Measurements from ENCODE around the gene LMX1A. TPM values are rescaled to one million over a fixed set of nuclear protein-coding genes. Genes with fewer than 3 reads are reported as not detected.

LMX1A gene
- total RNA-seq, 1 experiment from 2014 or later = not detected

- no peaks in the 10 kb centered on the region for H3K4me1 ChIP-seq (ENCODE audit: control insufficient read depth, insufficient read depth, low read length)
- no peak for ATAC-seq
- no peak for DNase-seq (ENCODE audit: low read depth, low spot score)
- CTCF ChIA-PET = no interaction called here
- H3K27ac ChIP-seq (ENCODE audit: low read length) = no peak overlapping the region
- POLR2A ChIA-PET = no interaction called here
- no TSS peak for BruUV-seq (replicated peaks)
- TF ChIP-seq TCF7L2 (IDR thresholded peaks at IDR 0.05; ENCODE audit: low read depth, low read length) (no peak), POLR2AphosphoS5 (IDR thresholded peaks at IDR 0.05; ENCODE audit: low read depth, low read length) (no peak), REST (IDR thresholded peaks at IDR 0.05; ENCODE audit: insufficient read depth in 1 of 2, low read depth in 2 of 2, low read length in 1 of 2) (no peak)
- H3K36me3 ChIP-seq (ENCODE audit: control insufficient read depth, insufficient read depth, low read length) = no peaks in the 10 kb centered on the region
- in situ Hi-C loops (cut with HindIII; ENCODE audit: low pct_unique_long_range_greater_than_20kb, low sequenced_read_pairs) (no loop called here), intact Hi-C loops (cut with micrococcal nuclease; ENCODE audit: unreplicated experiment) (no loop called here)
- no peak overlapping the region for H3K4me3 ChIP-seq (ENCODE audit: low read depth in 2 of 2, low read length in 2 of 2)
- no peaks in the 10 kb centered on the region for H3K27me3 ChIP-seq (ENCODE audit: control insufficient read depth, insufficient read depth, low read length)
- no peaks in the 10 kb centered on the region for H3K9me3 ChIP-seq (ENCODE audit: control insufficient read depth, insufficient read depth, low read depth, low read length)
Measured at GRCh38 chr1:165169028-165169427, 187.5 kb downstream of the LMX1A start.

DNA sequence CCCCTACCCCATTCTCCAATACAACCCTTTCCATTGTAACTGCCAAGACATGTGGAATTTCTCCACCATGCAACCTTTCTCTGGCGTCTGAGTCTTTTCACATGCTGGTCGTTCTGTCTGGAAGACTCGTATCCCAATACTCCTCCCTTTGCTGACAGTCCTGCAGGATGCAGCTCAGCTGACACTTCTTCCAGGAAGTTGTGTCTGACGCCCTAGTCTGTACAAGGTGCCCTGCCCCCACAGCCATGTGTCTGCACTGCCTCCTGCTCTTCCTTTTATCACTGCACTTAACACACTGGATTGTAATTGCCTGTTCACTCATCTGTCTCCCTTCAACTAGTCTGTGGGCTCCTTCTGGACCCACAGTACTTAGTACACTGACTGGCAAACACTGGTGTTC is 188.0 kb downstream of the LMX1A start:
- ChIA-PET CTCF (no interaction called here), POLR2A (no interaction called here)
- in situ Hi-C loops (cut with HindIII; ENCODE audit: low pct_unique_long_range_greater_than_20kb, low sequenced_read_pairs) = no loop called here
- no TSS peak for BruUV-seq (replicated peaks)
- H3K27ac ChIP-seq (ENCODE audit: low read length) = no peak overlapping the region
- H3K36me3 ChIP-seq (ENCODE audit: control insufficient read depth, insufficient read depth, low read length) = no peaks in the 10 kb centered on the region
- intact Hi-C loops (cut with micrococcal nuclease; ENCODE audit: unreplicated experiment) = no loop called here
- DNase-seq (ENCODE audit: low read depth, low spot score) (no peak), ATAC-seq (no peak)
- no peaks in the 10 kb centered on the region for H3K4me1 ChIP-seq (ENCODE audit: control insufficient read depth, insufficient read depth, low read length)
- no peaks in the 10 kb centered on the region for H3K9me3 ChIP-seq (ENCODE audit: control insufficient read depth, insufficient read depth, low read depth, low read length)
- no peaks in the 10 kb centered on the region for H3K27me3 ChIP-seq (ENCODE audit: control insufficient read depth, insufficient read depth, low read length)
- H3K4me3 ChIP-seq (ENCODE audit: low read depth in 2 of 2, low read length in 2 of 2) = no peak overlapping the region
- TF ChIP-seq REST (IDR thresholded peaks at IDR 0.05; ENCODE audit: insufficient read depth in 1 of 2, low read depth in 2 of 2, low read length in 1 of 2) (no peak), SIN3A (IDR thresholded peaks at IDR 0.05; ENCODE audit: borderline replicate concordance, insufficient read depth, low read depth, low read length) (no peak), POLR2AphosphoS5 (IDR thresholded peaks at IDR 0.05; ENCODE audit: low read depth, low read length) (no peak), TCF7L2 (IDR thresholded peaks at IDR 0.05; ENCODE audit: low read depth, low read length) (no peak)
- TF ChIP-seq, protein P1, sequence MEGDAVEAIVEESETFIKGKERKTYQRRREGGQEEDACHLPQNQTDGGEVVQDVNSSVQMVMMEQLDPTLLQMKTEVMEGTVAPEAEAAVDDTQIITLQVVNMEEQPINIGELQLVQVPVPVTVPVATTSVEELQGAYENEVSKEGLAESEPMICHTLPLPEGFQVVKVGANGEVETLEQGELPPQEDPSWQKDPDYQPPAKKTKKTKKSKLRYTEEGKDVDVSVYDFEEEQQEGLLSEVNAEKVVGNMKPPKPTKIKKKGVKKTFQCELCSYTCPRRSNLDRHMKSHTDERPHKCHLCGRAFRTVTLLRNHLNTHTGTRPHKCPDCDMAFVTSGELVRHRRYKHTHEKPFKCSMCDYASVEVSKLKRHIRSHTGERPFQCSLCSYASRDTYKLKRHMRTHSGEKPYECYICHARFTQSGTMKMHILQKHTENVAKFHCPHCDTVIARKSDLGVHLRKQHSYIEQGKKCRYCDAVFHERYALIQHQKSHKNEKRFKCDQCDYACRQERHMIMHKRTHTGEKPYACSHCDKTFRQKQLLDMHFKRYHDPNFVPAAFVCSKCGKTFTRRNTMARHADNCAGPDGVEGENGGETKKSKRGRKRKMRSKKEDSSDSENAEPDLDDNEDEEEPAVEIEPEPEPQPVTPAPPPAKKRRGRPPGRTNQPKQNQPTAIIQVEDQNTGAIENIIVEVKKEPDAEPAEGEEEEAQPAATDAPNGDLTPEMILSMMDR (IDR thresholded peaks at IDR 0.05) = no peak

Data from Panc1 (cell line).